ENCODE measurements around the gene TIMM22.

DNA sequence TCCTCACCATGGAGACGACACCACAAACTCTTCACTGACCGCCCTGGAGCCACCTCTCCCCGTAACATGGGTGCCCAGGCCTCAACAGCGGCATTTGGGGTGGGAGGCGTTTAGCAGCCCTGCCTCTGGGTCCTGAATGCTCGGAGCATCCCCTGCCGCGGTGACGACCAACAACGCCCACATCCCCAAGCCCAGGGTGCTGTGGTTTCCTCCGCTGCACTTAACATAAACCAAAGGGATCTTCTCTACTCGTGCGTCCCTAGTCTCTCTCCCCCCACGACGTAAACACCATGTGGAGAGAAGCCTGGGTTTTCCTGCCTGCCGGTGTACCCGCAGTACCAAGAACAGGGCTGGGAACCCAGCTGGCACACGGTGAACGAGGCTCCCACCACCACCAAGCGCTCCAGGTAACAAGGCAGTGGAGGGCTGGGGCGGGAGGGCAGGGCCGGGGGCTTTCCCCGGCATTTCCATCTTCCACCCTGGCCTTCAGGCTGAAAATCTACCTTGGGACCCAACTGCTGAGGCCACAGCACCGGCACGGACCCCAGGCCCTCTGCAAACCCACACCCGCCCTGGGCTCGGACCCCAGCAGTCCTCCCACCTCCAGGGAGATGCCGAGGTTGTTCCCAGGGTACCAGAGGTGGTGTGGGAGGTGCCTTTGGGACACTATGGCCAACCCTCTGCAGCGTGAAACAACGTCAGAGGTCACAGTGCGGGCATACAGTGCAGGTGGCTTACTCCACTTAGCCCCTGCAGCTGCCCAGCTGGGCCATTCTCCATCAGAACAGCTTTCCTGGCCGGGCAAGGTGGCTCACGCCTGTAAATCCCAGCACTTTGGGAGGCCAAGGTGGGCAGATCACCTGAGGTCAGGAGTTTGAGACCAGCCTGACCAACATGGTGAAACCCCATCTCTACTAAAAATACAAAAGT is 54.3 kb downstream of the TIMM22 start:
- no peak for TF ChIP-seq POLR2A (IDR thresholded peaks at IDR 0.05)
- TF ChIP-seq, protein P1, sequence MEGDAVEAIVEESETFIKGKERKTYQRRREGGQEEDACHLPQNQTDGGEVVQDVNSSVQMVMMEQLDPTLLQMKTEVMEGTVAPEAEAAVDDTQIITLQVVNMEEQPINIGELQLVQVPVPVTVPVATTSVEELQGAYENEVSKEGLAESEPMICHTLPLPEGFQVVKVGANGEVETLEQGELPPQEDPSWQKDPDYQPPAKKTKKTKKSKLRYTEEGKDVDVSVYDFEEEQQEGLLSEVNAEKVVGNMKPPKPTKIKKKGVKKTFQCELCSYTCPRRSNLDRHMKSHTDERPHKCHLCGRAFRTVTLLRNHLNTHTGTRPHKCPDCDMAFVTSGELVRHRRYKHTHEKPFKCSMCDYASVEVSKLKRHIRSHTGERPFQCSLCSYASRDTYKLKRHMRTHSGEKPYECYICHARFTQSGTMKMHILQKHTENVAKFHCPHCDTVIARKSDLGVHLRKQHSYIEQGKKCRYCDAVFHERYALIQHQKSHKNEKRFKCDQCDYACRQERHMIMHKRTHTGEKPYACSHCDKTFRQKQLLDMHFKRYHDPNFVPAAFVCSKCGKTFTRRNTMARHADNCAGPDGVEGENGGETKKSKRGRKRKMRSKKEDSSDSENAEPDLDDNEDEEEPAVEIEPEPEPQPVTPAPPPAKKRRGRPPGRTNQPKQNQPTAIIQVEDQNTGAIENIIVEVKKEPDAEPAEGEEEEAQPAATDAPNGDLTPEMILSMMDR (IDR thresholded peaks at IDR 0.05): no peak

Measured in thyroid gland (tissue), 4 donors.